Activated CD8-positive, alpha-beta T cell treated with anti-CD3 and anti-CD28 coated beads for 36 hours (primary cell): ENCODE measurements around the gene CKS1B. TPM values are rescaled to one million over a fixed set of nuclear protein-coding genes. Genes with fewer than 3 reads are reported as not detected.

Source experiments
- ATAC-seq: fragments of 200-7000 bp; cut with Tn5 transposase; one replicate; pipeline ENCODE4 v1.10.0; 2021; ENCODE audit warnings: mild to moderate bottlenecking, moderate library complexity
- CTCF ChIA-PET: fragments of 350-600 bp; sonication (Branson Sonifier 250); formaldehyde crosslinking; loops from one replicate; lab custom pipeline; 2021; ENCODE audit warnings: antibody characterized with exemption; lab: Charles Lee
- POLR2A ChIA-PET: fragments of 350-600 bp; sonication (Branson Sonifier 250); formaldehyde crosslinking; loops from one replicate; lab custom pipeline; 2021; ENCODE audit warnings: antibody characterized with exemption; lab: Charles Lee
- DNase-seq: peaks from one replicate; pipeline ENCODE4 v3.0.0-alpha.2; 2020
- H3K27ac Mint-ChIP-seq: one replicate; pipeline ENCODE4 v1.8.0; 2021; ENCODE audit warnings: mild to moderate bottlenecking, mixed read lengths
- H3K27me3 Mint-ChIP-seq: one replicate; pipeline ENCODE4 v1.8.0; 2021; ENCODE audit warnings: mixed read lengths
- H3K36me3 Mint-ChIP-seq: one replicate; pipeline ENCODE4 v1.8.0; 2021; ENCODE audit warnings: low read depth, mixed read lengths
- H3K4me1 Mint-ChIP-seq: one replicate; pipeline ENCODE4 v1.8.0; 2021; ENCODE audit warnings: low read depth, mixed read lengths
- H3K4me3 Mint-ChIP-seq: one replicate; pipeline ENCODE4 v1.8.0; 2021; ENCODE audit warnings: mild to moderate bottlenecking, moderate library complexity, mixed read lengths
- H3K9me3 Mint-ChIP-seq: one replicate; pipeline ENCODE4 v1.8.0; 2021; ENCODE audit warnings: mixed read lengths
- intact Hi-C: fragments of 100-400 bp; cut with micrococcal nuclease; formaldehyde crosslinking; loops from one replicate; pipeline ENCODE4 v1.10.0; 2022
- microRNA-seq: library from miRNA; unstranded; fragments of <30 nt; microRNA quantifications from one replicate; pipeline ENCODE4 v1.2.0, GENCODE V29; 2022; ENCODE audit warnings: borderline microRNAs expressed, borderline replicate concordance
- total RNA-seq, 2 experiments: library from RNA; stranded (reverse); gene quantifications; one replicate each; pipeline ENCODE4 v1.2.3, GENCODE V29; 2021
- TF ChIP-seq, protein P1 (sequence below): fragments of 200-600 bp; IDR thresholded peaks from one replicate; pipeline ENCODE4 v1.8.0; 2022; ENCODE audit warnings: antibody characterized with exemption, mild to moderate bottlenecking

Gene CKS1B
- total RNA-seq, 2 experiments from 2014 or later: 172 to 173 TPM

DNA sequence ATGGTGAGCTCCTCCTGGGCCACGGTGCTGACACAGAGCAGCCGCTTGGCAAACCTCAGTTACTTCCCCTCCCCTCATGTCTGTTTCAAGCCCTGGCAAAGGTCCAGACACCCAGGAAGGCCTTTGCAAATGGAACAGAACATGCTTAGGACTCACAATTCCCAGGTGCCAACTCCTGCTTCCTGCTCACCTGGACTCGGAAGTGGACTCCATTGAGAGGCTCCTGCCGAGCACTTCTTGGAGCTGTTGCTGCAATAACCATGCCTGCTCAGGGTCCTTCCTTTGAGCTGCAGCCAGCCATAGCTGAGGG is 48.4 kb downstream of the CKS1B start:
- POLR2A ChIA-PET: interaction anchor here (1.0 kb wide), 1 partner anchor 16 kb away, joined by 3 read pairs; no protein-coding TSS in a partner anchor
- no peak overlapping the region for H3K27ac Mint-ChIP-seq

GRCh38 chr1:155023627-155024026 is 49.1 kb downstream of the CKS1B start:
- intact Hi-C loops: no loop called here
- no peak for ATAC-seq
- ChIA-PET CTCF (interaction anchor here (1.8 to 1.9 kb wide), 2 partner anchors 10 to 21 kb away, joined by 5 to 6 read pairs; no protein-coding TSS in a partner anchor), POLR2A (no interaction called here)
- H3K4me3 Mint-ChIP-seq: no peak overlapping the region
- no peak overlapping the region for H3K27ac Mint-ChIP-seq
- no peaks in the 10 kb centered on the region for H3K9me3 Mint-ChIP-seq
- no peak for DNase-seq
- H3K4me1 Mint-ChIP-seq: peaks cover 6% of the 10 kb centered on the region
- H3K36me3 Mint-ChIP-seq: no peaks in the 10 kb centered on the region
- H3K27me3 Mint-ChIP-seq: peaks cover 4% of the 10 kb centered on the region
- TF ChIP-seq, protein P1, sequence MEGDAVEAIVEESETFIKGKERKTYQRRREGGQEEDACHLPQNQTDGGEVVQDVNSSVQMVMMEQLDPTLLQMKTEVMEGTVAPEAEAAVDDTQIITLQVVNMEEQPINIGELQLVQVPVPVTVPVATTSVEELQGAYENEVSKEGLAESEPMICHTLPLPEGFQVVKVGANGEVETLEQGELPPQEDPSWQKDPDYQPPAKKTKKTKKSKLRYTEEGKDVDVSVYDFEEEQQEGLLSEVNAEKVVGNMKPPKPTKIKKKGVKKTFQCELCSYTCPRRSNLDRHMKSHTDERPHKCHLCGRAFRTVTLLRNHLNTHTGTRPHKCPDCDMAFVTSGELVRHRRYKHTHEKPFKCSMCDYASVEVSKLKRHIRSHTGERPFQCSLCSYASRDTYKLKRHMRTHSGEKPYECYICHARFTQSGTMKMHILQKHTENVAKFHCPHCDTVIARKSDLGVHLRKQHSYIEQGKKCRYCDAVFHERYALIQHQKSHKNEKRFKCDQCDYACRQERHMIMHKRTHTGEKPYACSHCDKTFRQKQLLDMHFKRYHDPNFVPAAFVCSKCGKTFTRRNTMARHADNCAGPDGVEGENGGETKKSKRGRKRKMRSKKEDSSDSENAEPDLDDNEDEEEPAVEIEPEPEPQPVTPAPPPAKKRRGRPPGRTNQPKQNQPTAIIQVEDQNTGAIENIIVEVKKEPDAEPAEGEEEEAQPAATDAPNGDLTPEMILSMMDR: no peak

More for the DNA sequence above, 48.4 kb downstream of the CKS1B start:
- intact Hi-C loops: no loop called here
- H3K27me3 Mint-ChIP-seq: peaks cover 4% of the 10 kb centered on the region
- H3K36me3 Mint-ChIP-seq: no peaks in the 10 kb centered on the region
- H3K4me3 Mint-ChIP-seq: no peak overlapping the region
- no peak for ATAC-seq
- DNase-seq: no peak
- CTCF ChIA-PET: interaction anchor here (0.9 to 1.9 kb wide), 6 partner anchors 10 to 79 kb away, joined by 3 to 6 read pairs (median 4); partner anchors contain the start of genes FLAD1 and PYGO2
- TF ChIP-seq, protein P1: no peak
- peaks cover 8% of the 10 kb centered on the region for H3K4me1 Mint-ChIP-seq
- no peaks in the 10 kb centered on the region for H3K9me3 Mint-ChIP-seq

- no peaks in the 10 kb centered on the region for H3K36me3 Mint-ChIP-seq
- TF ChIP-seq, protein P1: no peak
- POLR2A ChIA-PET: no interaction called here
- CTCF ChIA-PET: no interaction called here
- no peak for DNase-seq
- H3K27me3 Mint-ChIP-seq: peaks cover 4% of the 10 kb centered on the region
- no peak for ATAC-seq
- intact Hi-C loops: no loop called here
- H3K27ac Mint-ChIP-seq: no peak overlapping the region
- peaks cover 3% of the 10 kb centered on the region for H3K4me1 Mint-ChIP-seq
- H3K9me3 Mint-ChIP-seq: no peaks in the 10 kb centered on the region
- no peak overlapping the region for H3K4me3 Mint-ChIP-seq
These were observed 49.8 kb downstream of the CKS1B start for GRCh38 chr1:155024315-155024714.

DNA sequence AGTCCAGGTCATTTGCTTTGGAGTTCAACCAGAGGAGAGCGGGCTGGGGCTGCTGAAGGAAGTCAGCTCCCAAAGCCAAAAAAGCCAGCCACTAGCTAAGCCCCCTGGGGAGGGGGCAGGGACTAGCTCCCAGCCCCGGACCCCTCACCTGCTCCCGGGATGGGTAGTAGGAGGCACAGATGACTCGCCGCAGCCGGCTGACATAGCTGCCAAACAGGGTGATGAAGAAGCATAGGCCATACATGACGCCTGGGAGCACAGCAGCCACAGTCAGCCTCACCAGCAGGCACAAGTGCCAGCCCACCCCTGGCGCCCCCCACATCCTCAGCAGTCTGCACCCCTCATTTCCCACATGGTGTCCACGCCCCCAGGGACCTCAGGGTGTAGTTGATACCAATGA is 51.7 kb downstream of the CKS1B start:
- Mint-ChIP-seq H3K9me3 (no peaks in the 10 kb centered on the region), H3K27ac (no peak overlapping the region), H3K36me3 (no peaks in the 10 kb centered on the region), H3K4me3 (no peak overlapping the region), H3K27me3 (peaks cover 2% of the 10 kb centered on the region), H3K4me1 (no peaks in the 10 kb centered on the region)
- ChIA-PET CTCF (interaction anchor here (1.4 kb wide), 1 partner anchor 9 kb away, joined by 7 read pairs; no protein-coding TSS in a partner anchor), POLR2A (no interaction called here)
- ATAC-seq: no peak
- TF ChIP-seq, protein P1: no peak
- DNase-seq: no peak
- intact Hi-C loops: no loop called here

DNA sequence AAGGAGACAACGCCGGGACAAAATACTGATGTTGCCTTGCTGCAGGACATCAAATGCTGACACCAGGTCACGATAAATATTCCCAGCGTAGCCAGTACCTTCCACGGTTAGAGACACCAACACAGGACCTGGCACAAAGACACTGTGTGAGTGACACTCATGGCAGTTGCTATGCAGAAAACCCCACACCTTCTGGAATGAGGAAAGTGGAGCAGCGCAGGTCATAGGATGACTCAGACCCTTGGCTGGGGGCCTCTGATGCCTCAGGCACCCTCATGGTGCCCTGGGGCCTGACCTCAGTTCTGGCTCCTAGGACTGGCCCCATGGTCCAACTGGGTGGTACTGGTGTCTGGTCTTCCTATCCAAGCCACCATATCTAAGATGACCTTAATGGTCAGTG is 52.1 kb downstream of the CKS1B start:
- no peak for DNase-seq
- POLR2A ChIA-PET: no interaction called here
- no peaks in the 10 kb centered on the region for H3K9me3 Mint-ChIP-seq
- H3K27ac Mint-ChIP-seq: no peak overlapping the region
- peak; percentile 67 for ATAC-seq
- CTCF ChIA-PET: interaction anchor here (1.4 kb wide), 1 partner anchor 9 kb away, joined by 7 read pairs; no protein-coding TSS in a partner anchor
- TF ChIP-seq, protein P1: no peak
- no peaks in the 10 kb centered on the region for H3K36me3 Mint-ChIP-seq
- H3K4me3 Mint-ChIP-seq: no peak overlapping the region
- intact Hi-C loops: no loop called here
- H3K27me3 Mint-ChIP-seq: peaks cover under 1% of the 10 kb centered on the region
- H3K4me1 Mint-ChIP-seq: no peaks in the 10 kb centered on the region

Small RNA genes lying within 50 kb of the gene (microRNA-seq; reads per million reads assigned to microRNA genes)
- not detected for gene MIR4258

Other genes starting within 250 kb of the CKS1B start
- gene KCNN3, start 104.4 kb upstream of the CKS1B start, total RNA-seq: under 1 TPM in 1 of 2 experiments, not detected in 1; 0.11 TPM
- 10 to 100 TPM; 32.3 to 33.2 TPM for gene PMVK, start 38.0 kb upstream of the CKS1B start, total RNA-seq
- gene PBXIP1, start 18.6 kb upstream of the CKS1B start, total RNA-seq: 10 to 100 TPM; 17.7 to 19.4 TPM
- gene PYGO2, start 12.9 kb upstream of the CKS1B start, total RNA-seq: 10 to 100 TPM; 21.2 to 21.8 TPM
- 10 to 100 TPM; 32.3 to 34.2 TPM for gene SHC1, start 3.9 kb upstream of the CKS1B start, total RNA-seq
- 10 to 100 TPM; 31.5 to 32.9 TPM for gene FLAD1, start 8.7 kb downstream of the CKS1B start, total RNA-seq
- not detected for gene LENEP, start 18.9 kb downstream of the CKS1B start, total RNA-seq
- gene ZBTB7B, start 28.1 kb downstream of the CKS1B start, total RNA-seq: 10 to 100 TPM; 26.3 to 26.5 TPM
- under 1 TPM; 0.20 to 0.36 TPM for gene DCST2, start 59.1 kb downstream of the CKS1B start, total RNA-seq
- gene DCST1, start 59.1 kb downstream of the CKS1B start, total RNA-seq: not detected
- 10 to 100 TPM; 36.4 to 37.2 TPM for gene ADAM15, start 76.6 kb downstream of the CKS1B start, total RNA-seq
- gene EFNA4, start 89.1 kb downstream of the CKS1B start, total RNA-seq: 1 to 10 TPM; 7.1 to 7.8 TPM
- 1 to 10 TPM; 5.1 to 8.6 TPM for gene EFNA3, start 104.2 kb downstream of the CKS1B start, total RNA-seq
- gene EFNA1, start 153.2 kb downstream of the CKS1B start, total RNA-seq: under 1 TPM; 0.59 to 0.60 TPM
- gene SLC50A1, start 161.2 kb downstream of the CKS1B start, total RNA-seq: 10 to 100 TPM; 59.7 to 64.0 TPM
- 10 to 100 TPM; 37.1 to 38.1 TPM for gene DPM3, start 165.8 kb downstream of the CKS1B start, total RNA-seq
- gene KRTCAP2, start 198.6 kb downstream of the CKS1B start, total RNA-seq: 100 to 1,000 TPM; 124 to 125 TPM
- gene TRIM46, start 199.2 kb downstream of the CKS1B start, total RNA-seq: 1 to 10 TPM; 5.8 to 6.1 TPM
- 10 to 100 TPM; 11.1 to 12.0 TPM for gene THBS3, start 233.2 kb downstream of the CKS1B start, total RNA-seq
- gene MTX1, start 234.0 kb downstream of the CKS1B start, total RNA-seq: 10 to 100 TPM; 59.2 to 61.0 TPM